Pancreas (tissue), 10 donors: Measurements from ENCODE around the gene LRRC34. TPM values are rescaled to one million over a fixed set of nuclear protein-coding genes. Genes with fewer than 3 reads are reported as not detected.
A peak's percentile ranks its signal among the peaks of the same experiment; 100 is the strongest.

Source experiments
- ATAC-seq, 4 donors: fragments of 200-7000 bp; cut with Tn5 transposase; one replicate each; pipeline versions ENCODE4 v1.8.0 to v1.9.1; 2020; ENCODE audit warnings: mild to moderate bottlenecking in 4 of 4, moderate library complexity in 4 of 4
- DNase-seq, 6 donors: peaks; one replicate each; pipeline ENCODE4 v3.0.0-alpha.2; 2020
- FAIRE-seq: peaks from 2 replicates; lab custom pipeline; 2012; peaks lifted over from hg19 to GRCh38; lab: Jason Lieb, UNC
- H3K27ac ChIP-seq, 4 donors: fragments of 200-600 bp; sonication (generic); 1 replicate in 3 of 4; 2 replicates in 1 of 4; pipeline versions ENCODE4 v1.5.0 to v1.8.0; 2020
- H3K27me3 ChIP-seq, 4 donors: fragments of 200-600 bp; one replicate each; pipeline ENCODE4 v1.8.0; 2021
- H3K36me3 ChIP-seq, 3 donors: fragments of 200-600 bp; sonication (generic) in 1 of 3; one replicate each; pipeline versions ENCODE4 v1.5.0 to v1.8.0; 2020 to 2021
- H3K4me1 ChIP-seq, 3 donors: fragments of 200-600 bp; one replicate each; pipeline ENCODE4 v1.8.0; 2021
- H3K4me3 ChIP-seq, 4 donors: fragments of 200-600 bp; sonication (generic) in 2 of 4; one replicate each; pipeline versions ENCODE4 v1.5.0 to v1.8.0; 2020 to 2021
- H3K9me3 ChIP-seq, 4 donors: fragments of 200-600 bp; one replicate each; pipeline ENCODE4 v1.8.0; 2021
- CTCF ChIP-seq, 4 donors: fragments of 200-600 bp; sonication (generic) in 3 of 4; IDR thresholded peaks; one replicate each; pipeline versions ENCODE4 v1.5.0 to v1.8.0; 2021; ENCODE audit warnings: antibody characterized with exemption in 4 of 4
- WGBS, 2 donors: extraction: QIAGEN DNeasy Blood & Tissue Kit; methylation state at CpG; one replicate each; pipeline ENCODE4 v1.1.7; 2013; 5-methylcytosine and 5-hydroxymethylcytosine counted together
- intact Hi-C, 3 donors: fragments of 100-400 bp; cut with DNase I; formaldehyde crosslinking; loops; one replicate each; pipeline versions ENCODE4 v1.11.1 to v1.14.2; 2022
- polyA plus RNA-seq, 2 donors: library from polyadenylated mRNA; stranded (reverse); fragments of 200-250 nt; gene quantifications; one replicate each; pipeline ENCODE4 v1.2.3, GENCODE V29; 2013
- total RNA-seq, 6 donors: library from RNA; stranded (reverse); fragmentation: NEBNext Ultra II Directional in 4 of 6; extraction: Animal tissue kit (Norgen Biotek cat#: 25700) in 4 of 6; gene quantifications; one replicate each; pipeline versions ENCODE4 v1.2.1 to v1.2.4, GENCODE V29; 2021 to 2023
- donor health status: healthy with polysubstance abuse.
- donor health status: DM: no; HTN: no; CAD: no; lungs with moderate emphysema.
- donor health status: DM: no; HTN: no; CAD: no.
- donor health status: control.
- donor health status: control.
- donor health status: Bipolar disorder and iron deficiency.
- donor health status: DM: yes; HTN: yes; CAD: no.
- donor health status: DM: no; HTN: no; CAD: no.
- donor health status: DM: no; HTN: no; CAD: no.
- donor health status: DM: yes; HTN: yes; CAD: no.

The LRRC34 gene
- total and polyA plus RNA-seq, 8 donors, result 0.14 to 1.9 (median 0.74) TPM

GRCh38 chr3:169822091-169822490 lies 9.4 kb upstream of the LRRC34 start:
- WGBS, 2 donors, result 84 to 85% methylated on average over 15 of the region's 15 CpGs
- DNase-seq, result no peak
- intact Hi-C loops, result no loop called here
- Histone ChIP-seq H3K27me3 (peaks cover 0 to 8% (median 0%) of the 10 kb centered on the region in 4 donors), H3K36me3 (no peaks in the 10 kb centered on the region), H3K9me3 (no peaks in the 10 kb centered on the region), H3K4me3 (no peak overlapping the region), H3K27ac (no peak overlapping the region), H3K4me1 (no peaks in the 10 kb centered on the region)
- no peak for ATAC-seq
- no peak for TF ChIP-seq CTCF (IDR thresholded peaks at IDR 0.05)
- no peak for FAIRE-seq

GRCh38 chr3:169818316-169818715 lies 5.6 kb upstream of the LRRC34 start:
- intact Hi-C loops, result no loop called here
- Histone ChIP-seq H3K9me3 (no peaks in the 10 kb centered on the region), H3K27ac (no peak overlapping the region), H3K36me3 (no peaks in the 10 kb centered on the region), H3K4me1 (no peaks in the 10 kb centered on the region), H3K27me3 (peaks cover 0 to 12% (median 0%) of the 10 kb centered on the region in 4 donors), H3K4me3 (no peak overlapping the region)
- 75 to 86% methylated on average over 2 of the region's 2 CpGs for WGBS, 2 donors
- DNase-seq (no peak), ATAC-seq (no peak), FAIRE-seq (no peak)
- no peak for TF ChIP-seq CTCF (IDR thresholded peaks at IDR 0.05)

GRCh38 chr3:169815590-169816150 lies 3.0 kb upstream of the LRRC34 start:
- no peak for ATAC-seq
- H3K27ac ChIP-seq, result no peak overlapping the region
- 81 to 89% methylated on average over 4 of the region's 4 CpGs for WGBS, 2 donors

GRCh38 chr3:169813757-169814517 lies 1.2 kb upstream of the LRRC34 start:
- Histone ChIP-seq H3K27me3 (peaks cover 0 to 4% (median 0%) of the 10 kb centered on the region in 4 donors), H3K4me1 (peaks cover 0 to 4% (median 0%) of the 10 kb centered on the region in 3 donors), H3K9me3 (no peaks in the 10 kb centered on the region), H3K4me3 (peak overlapping the region in 1 of 4 donors; percentile 70), H3K27ac (no peak overlapping the region), H3K36me3 (no peaks in the 10 kb centered on the region)
- no peak for TF ChIP-seq CTCF (IDR thresholded peaks at IDR 0.05)
- FAIRE-seq (no peak), DNase-seq (peak in 1 of 6 donors; percentile 17), ATAC-seq (peak in 3 of 4 donors; percentile 36 to 57 (median 37))
- 60 to 62% methylated on average over 27 of the region's 27 CpGs for WGBS, 2 donors
- intact Hi-C loops, result no loop called here

More at GRCh38 chr3:169815590-169816150, 3.0 kb upstream of the LRRC34 start:
- intact Hi-C loops, result no loop called here
- Histone ChIP-seq H3K36me3 (no peaks in the 10 kb centered on the region), H3K9me3 (no peaks in the 10 kb centered on the region), H3K4me3 (no peak overlapping the region), H3K27me3 (peaks cover 0 to 4% (median 0%) of the 10 kb centered on the region in 4 donors), H3K4me1 (peaks cover 0 to 4% (median 0%) of the 10 kb centered on the region in 3 donors)
- FAIRE-seq (no peak), DNase-seq (no peak)
- TF ChIP-seq CTCF (IDR thresholded peaks at IDR 0.05), result no peak
